Transverse colon (tissue), 4 donors: ENCODE data around the gene PJA1. TPM values are rescaled to one million over a fixed set of nuclear protein-coding genes. Genes with fewer than 3 reads are reported as not detected.

Source experiments
- DNase-seq: peaks from one replicate; pipeline ENCODE4 v3.0.0-alpha.2; 2019
- H3K27ac ChIP-seq, 4 donors: fragments of 200-600 bp; sonication (generic); 2 replicates each; pipeline ENCODE4 v1.5.1; 2016 to 2018; ENCODE audit warnings: inconsistent platforms in 4 of 4
- H3K27me3 ChIP-seq: fragments of 200-600 bp; sonication (generic); 2 replicates; pipeline ENCODE4 v1.5.1; 2017; ENCODE audit warnings: inconsistent platforms
- H3K36me3 ChIP-seq, 4 donors: fragments of 200-600 bp; sonication (generic); 2 replicates each; pipeline ENCODE4 v1.5.1; 2017 to 2019; ENCODE audit warnings: inconsistent platforms in 4 of 4
- H3K4me1 ChIP-seq, 4 donors: fragments of 200-600 bp; sonication (generic); 2 replicates each; pipeline ENCODE4 v1.5.1; 2017 to 2020; ENCODE audit warnings: inconsistent platforms in 4 of 4
- H3K4me3 ChIP-seq, 4 donors: fragments of 200-600 bp; sonication (generic); 1 replicate in 1 of 4; 2 replicates in 3 of 4; pipeline versions ENCODE4 v1.5.1 to v1.6.1; 2017 to 2019; ENCODE audit warnings: inconsistent platforms in 4 of 4
- H3K9me3 ChIP-seq, 2 donors: fragments of 200-600 bp; sonication (generic); 2 replicates each; pipeline ENCODE4 v1.5.1; 2017 to 2019; ENCODE audit warnings: inconsistent platforms in 2 of 2
- CTCF ChIP-seq, 5 experiments: fragments of 200-600 bp in 3 of 5; fragments of 450-650 bp in 2 of 5; sonication (generic) in 3 of 5; IDR thresholded peaks; 1 replicate in 2 of 5; 2 replicates in 3 of 5; pipeline ENCODE4 v1.5.1; 2016 to 2017; ENCODE audit warnings: antibody characterized with exemption in 5 of 5, inconsistent platforms in 3 of 5, mild to moderate bottlenecking in 2 of 5, moderate library complexity in 1 of 5
- EP300 ChIP-seq: sonication (generic); formaldehyde crosslinking; IDR thresholded peaks from one replicate; pipeline ENCODE4 v1.6.1; 2017; ENCODE audit warnings: antibody characterized with exemption, low read depth
- POLR2A ChIP-seq: fragments of 450-650 bp; IDR thresholded peaks from one replicate; pipeline ENCODE4 v1.6.1; 2016; ENCODE audit warnings: antibody characterized with exemption, mild to moderate bottlenecking, moderate library complexity
- POLR2AphosphoS5 ChIP-seq, 3 donors: sonication (generic); formaldehyde crosslinking; IDR thresholded peaks; one replicate each; pipeline ENCODE4 v1.6.1; 2016; ENCODE audit warnings: antibody characterized with exemption in 3 of 3
- WGBS, 2 donors: methylation state at CpG; one replicate each; pipeline ENCODE4 v1.1.5; 2018; ENCODE audit warnings: low coverage in 1 of 2; 5-methylcytosine and 5-hydroxymethylcytosine counted together
- in situ Hi-C, 4 donors: fragments of 200-750 bp; cut with MboI; loops; one replicate each; pipeline versions ENCODE4 v1.15.0 to v1.15.1; 2017; ENCODE audit warnings: low sequenced_read_pairs in 3 of 4, low pct_ligation_motif_present in 1 of 4, low pct_unique_long_range_greater_than_20kb in 1 of 4
- intact Hi-C: fragments of 100-400 bp; cut with DNase I; formaldehyde crosslinking; loops from one replicate; pipeline ENCODE4 v1.15.1; 2023; ENCODE audit warnings: low total_unique reads
- total RNA-seq, 4 donors: library from RNA; depleted of rRNA; stranded (reverse); fragments of >200 nt; gene quantifications; one replicate each; pipeline ENCODE4 v1.1.0, GENCODE V29; 2016

The PJA1 gene
- total RNA-seq: 10 to 100 TPM in 1 of 4 donors, 1 to 10 TPM in 3; 2.2 to 31.4 (median 6.9) TPM

GRCh38 chrX:69165087-69165651 is at the start of gene PJA1:
Gene PJA1 (minus strand): TSS chrX:69165453. CDS start chrX:69163073, 2,380 bp downstream.
- 0 to 49% methylated on average over 2 to 48 of the region's 48 CpGs for WGBS, 2 donors

GRCh38 chrX:69214463-69214862 is 49.2 kb upstream of the PJA1 start:
- Histone ChIP-seq H3K36me3 (no peaks in the 10 kb centered on the region), H3K27ac (no peak overlapping the region), H3K9me3 (no peaks in the 10 kb centered on the region), H3K4me3 (no peak overlapping the region), H3K4me1 (no peaks in the 10 kb centered on the region), H3K27me3 (no peaks in the 10 kb centered on the region)
- intact Hi-C loops: no loop called here
- in situ Hi-C loops: loop anchor here in 1 of 4 donors (25.0 kb wide), 1 partner anchor 127 kb away; no protein-coding TSS in a partner anchor
- no peak for TF ChIP-seq POLR2A
- TF ChIP-seq POLR2AphosphoS5 (IDR thresholded peaks at IDR 0.05): no peak
- TF ChIP-seq EP300: no peak
- WGBS, 2 donors: 76% methylated on average over 5 of the region's 5 CpGs; no CpG with 5 or more reads in 1 of the 2 donors
- DNase-seq: no peak

More at GRCh38 chrX:69165087-69165651, at the start of gene PJA1:
- H3K4me1 ChIP-seq: peaks cover 0 to 5% (median 2%) of the 10 kb centered on the region in 4 donors
- TF ChIP-seq POLR2AphosphoS5 (IDR thresholded peaks at IDR 0.05): peak; percentile 64 to 80 (median 75)
- no peak for TF ChIP-seq EP300
- peak; percentile 33 for TF ChIP-seq POLR2A
- H3K27me3 ChIP-seq: no peaks in the 10 kb centered on the region
- peak within 1 kb of the TSS; percentile 12 to 78 (median 56) for H3K4me3 ChIP-seq
- in situ Hi-C loops (no loop called here), intact Hi-C loops (no loop called here)
- DNase-seq: peak; percentile 73
- no peaks in the 10 kb centered on the region for H3K9me3 ChIP-seq
- no peaks in the 10 kb centered on the region for H3K36me3 ChIP-seq
- H3K27ac ChIP-seq: peak within 1 kb of the TSS; percentile 64 to 86 (median 78)

- no peaks in the 10 kb centered on the region for H3K9me3 ChIP-seq
- H3K4me1 ChIP-seq: no peaks in the 10 kb centered on the region
- intact Hi-C loops (no loop called here), in situ Hi-C loops (loop anchor here in 1 of 4 donors (25.0 kb wide), 1 partner anchor 124 kb away; no protein-coding TSS in a partner anchor)
- TF ChIP-seq POLR2AphosphoS5 (IDR thresholded peaks at IDR 0.05): no peak
- no peak for TF ChIP-seq POLR2A
- no peak for TF ChIP-seq CTCF (IDR thresholded peaks at IDR 0.05)
- no peak for TF ChIP-seq EP300
- DNase-seq: no peak
- no peak overlapping the region for H3K4me3 ChIP-seq
- H3K27ac ChIP-seq: no peak overlapping the region
- no peaks in the 10 kb centered on the region for H3K36me3 ChIP-seq
- no peaks in the 10 kb centered on the region for H3K27me3 ChIP-seq
- 61% methylated on average over 2 of the region's 2 CpGs; no CpG with 5 or more reads in 1 of the 2 donors for WGBS, 2 donors
Measured at GRCh38 chrX:69211701-69212100, 46.4 kb upstream of the PJA1 start.

- H3K4me3 ChIP-seq: no peak overlapping the region
- no peaks in the 10 kb centered on the region for H3K36me3 ChIP-seq
- no peak for TF ChIP-seq POLR2A
- TF ChIP-seq EP300: no peak
- no peak for TF ChIP-seq CTCF (IDR thresholded peaks at IDR 0.05)
- TF ChIP-seq POLR2AphosphoS5 (IDR thresholded peaks at IDR 0.05): no peak
- no peaks in the 10 kb centered on the region for H3K27me3 ChIP-seq
- H3K4me1 ChIP-seq: no peaks in the 10 kb centered on the region
- intact Hi-C loops: no loop called here
- H3K27ac ChIP-seq: no peak overlapping the region
- no peak for DNase-seq
- in situ Hi-C loops: loop anchor here in 1 of 4 donors (25.0 kb wide), 1 partner anchor 123 kb away; no protein-coding TSS in a partner anchor
- WGBS, 2 donors: 48% methylated on average over 3 of the region's 3 CpGs; no CpG with 5 or more reads in 1 of the 2 donors
- no peaks in the 10 kb centered on the region for H3K9me3 ChIP-seq
Measured at GRCh38 chrX:69210581-69210980, 45.3 kb upstream of the PJA1 start.

- Histone ChIP-seq H3K4me1 (no peaks in the 10 kb centered on the region), H3K4me3 (no peak overlapping the region), H3K27me3 (no peaks in the 10 kb centered on the region), H3K27ac (no peak overlapping the region), H3K36me3 (no peaks in the 10 kb centered on the region), H3K9me3 (no peaks in the 10 kb centered on the region)
- DNase-seq: no peak
- intact Hi-C loops: no loop called here
- TF ChIP-seq EP300 (no peak), POLR2A (no peak), POLR2AphosphoS5 (IDR thresholded peaks at IDR 0.05) (no peak), CTCF (IDR thresholded peaks at IDR 0.05) (no peak)
- in situ Hi-C loops: loop anchor here in 1 of 4 donors (25.0 kb wide), 1 partner anchor 120 kb away; no protein-coding TSS in a partner anchor
- WGBS, 2 donors: 29% methylated on average over 2 of the region's 3 CpGs; no CpG with 5 or more reads in 1 of the 2 donors
Measured at GRCh38 chrX:69207216-69207615, 42.0 kb upstream of the PJA1 start.
